ENCODE results near the gene SCAMP3. TPM values are rescaled to one million over a fixed set of nuclear protein-coding genes. Genes with fewer than 3 reads are reported as not detected.
"Not testable (repeated sequence)": the region's sequence is repeated elsewhere in the genome, so short reads cannot be mapped to it uniquely, and the experiment has no call there.

The SCAMP3 gene
- total and polyA plus RNA-seq, 7 experiments from 2014 or later, result 50.8 to 219 (median 110) TPM

DNA sequence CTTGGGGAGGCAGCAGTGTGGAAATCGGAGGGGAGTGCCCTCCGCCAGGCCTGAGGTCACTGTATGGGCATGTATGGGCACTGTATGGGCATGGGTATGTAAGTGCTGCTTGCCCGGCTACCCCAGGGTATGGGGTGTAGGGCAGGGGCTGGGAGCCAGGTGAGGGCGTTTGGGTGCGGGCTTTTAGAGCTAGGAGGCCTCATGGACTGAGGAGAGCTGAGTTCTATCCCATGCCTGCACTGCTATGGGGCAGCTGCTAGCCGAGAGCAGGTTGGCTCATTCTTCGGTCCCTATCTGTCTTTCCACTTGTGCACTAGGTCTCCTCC, 33.7 kb upstream of the SCAMP3 start:
- ChIA-PET POLR2A (no interaction called here), CTCF (no interaction called here)
- Histone ChIP-seq H3K27ac (ENCODE audit: low read depth, low read length) (no peak overlapping the region), H3K4me3 (ENCODE audit: low read length) (no peak overlapping the region), H3K27me3 (ENCODE audit: control insufficient read depth in 2 of 2, insufficient read depth in 2 of 2, low read length in 2 of 2) (no peaks in the 10 kb centered on the region), H3K9me3 (ENCODE audit: control insufficient read depth in 2 of 3, low read length in 3 of 3) (no peaks in the 10 kb centered on the region), H3K36me3 (ENCODE audit: control insufficient read depth in 2 of 3, insufficient read depth in 3 of 3, low read length in 3 of 3) (no peaks in the 10 kb centered on the region), H3K4me1 (ENCODE audit: control insufficient read depth in 2 of 2, insufficient read depth in 2 of 2, low read length in 2 of 2) (no peaks in the 10 kb centered on the region)
- H3K4me1 Mint-ChIP-seq, result peaks cover 3 to 15% (median 4%) of the 10 kb centered on the region in 7 donors
- no peak for DNase-seq
- intact Hi-C loops (cut with micrococcal nuclease), result no loop called here
- H3K27me3 Mint-ChIP-seq, result peaks cover 31 to 56% (median 39%) of the 10 kb centered on the region in 5 donors
- H3K4me3 Mint-ChIP-seq, result peak overlapping the region in 2 of 10 donors; percentile 34 to 38
- H3K9me3 Mint-ChIP-seq, result no peaks in the 10 kb centered on the region
- no peak for ATAC-seq
- H3K27ac Mint-ChIP-seq, result no peak overlapping the region
- no peaks in the 10 kb centered on the region for H3K36me3 Mint-ChIP-seq

DNA sequence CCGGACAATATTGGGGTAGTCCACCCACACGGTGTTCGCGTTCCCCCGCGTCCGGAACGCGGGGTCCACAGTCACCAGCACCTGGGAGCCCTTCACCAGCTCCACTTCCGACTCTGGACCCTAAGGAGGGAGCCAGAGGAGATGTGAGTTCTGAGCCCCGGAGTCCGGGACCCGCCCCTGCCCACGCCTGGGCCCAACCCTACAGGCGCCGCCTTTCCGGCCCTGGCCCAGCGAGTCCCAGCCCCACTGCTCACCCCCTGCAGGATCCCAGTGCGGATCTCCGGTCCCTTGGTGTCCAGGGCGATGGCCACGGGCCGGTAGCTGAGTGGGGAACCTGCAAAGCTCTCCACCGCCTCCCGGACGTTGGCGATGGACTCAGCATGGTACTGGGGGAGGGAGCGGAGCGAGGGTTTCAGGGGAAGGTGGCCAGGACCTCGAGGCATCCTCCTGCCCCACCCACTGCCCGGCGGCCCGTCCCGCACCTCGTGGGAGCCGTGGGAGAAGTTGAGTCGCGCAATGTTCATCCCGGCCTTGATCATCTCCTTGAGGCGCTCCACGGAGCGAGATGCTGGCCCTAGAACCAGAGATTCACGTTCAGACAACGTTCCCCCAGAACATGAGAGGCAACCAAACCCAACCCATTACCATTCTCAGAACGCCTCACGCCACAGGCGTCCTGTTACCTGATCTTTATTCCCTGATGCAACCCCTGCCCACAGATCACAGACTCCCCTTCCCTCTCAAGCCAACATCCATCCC, 33.2 kb upstream of the SCAMP3 start:
- peak overlapping the region in 2 of 10 donors; percentile 34 to 65 for H3K4me3 Mint-ChIP-seq
- DNase-seq (no peak), ATAC-seq (no peak)
- peaks cover 31 to 56% (median 39%) of the 10 kb centered on the region in 5 donors for H3K27me3 Mint-ChIP-seq
- CTCF ChIA-PET, result no interaction called here
- peaks cover 3 to 15% (median 4%) of the 10 kb centered on the region in 7 donors for H3K4me1 Mint-ChIP-seq
- Histone ChIP-seq H3K9me3 (ENCODE audit: control insufficient read depth in 2 of 3, low read length in 3 of 3) (no peaks in the 10 kb centered on the region), H3K27ac (ENCODE audit: low read depth, low read length) (no peak overlapping the region), H3K4me1 (ENCODE audit: control insufficient read depth in 2 of 2, insufficient read depth in 2 of 2, low read length in 2 of 2) (no peaks in the 10 kb centered on the region), H3K27me3 (ENCODE audit: control insufficient read depth in 2 of 2, insufficient read depth in 2 of 2, low read length in 2 of 2) (no peaks in the 10 kb centered on the region), H3K36me3 (ENCODE audit: control insufficient read depth in 2 of 3, insufficient read depth in 3 of 3, low read length in 3 of 3) (no peaks in the 10 kb centered on the region), H3K4me3 (ENCODE audit: low read length) (no peak overlapping the region)
- no peak overlapping the region for H3K27ac Mint-ChIP-seq
- POLR2A ChIA-PET, result no interaction called here
- no peaks in the 10 kb centered on the region for H3K36me3 Mint-ChIP-seq
- H3K9me3 Mint-ChIP-seq, result no peaks in the 10 kb centered on the region
- intact Hi-C loops (cut with micrococcal nuclease), result no loop called here

- POLR2A ChIA-PET, result no interaction called here
- Histone ChIP-seq H3K27me3 (ENCODE audit: control insufficient read depth in 2 of 2, insufficient read depth in 2 of 2, low read length in 2 of 2) (no peaks in the 10 kb centered on the region), H3K4me3 (ENCODE audit: low read length) (no peak overlapping the region), H3K9me3 (ENCODE audit: control insufficient read depth in 2 of 3, low read length in 3 of 3) (no peaks in the 10 kb centered on the region), H3K36me3 (ENCODE audit: control insufficient read depth in 2 of 3, insufficient read depth in 3 of 3, low read length in 3 of 3) (no peaks in the 10 kb centered on the region), H3K27ac (ENCODE audit: low read depth, low read length) (no peak overlapping the region), H3K4me1 (ENCODE audit: control insufficient read depth in 2 of 2, insufficient read depth in 2 of 2, low read length in 2 of 2) (no peaks in the 10 kb centered on the region)
- CTCF ChIA-PET, result no interaction called here
- ATAC-seq (no peak), DNase-seq (no peak)
- peaks cover 3 to 15% (median 4%) of the 10 kb centered on the region in 7 donors for H3K4me1 Mint-ChIP-seq
- no peaks in the 10 kb centered on the region for H3K36me3 Mint-ChIP-seq
- H3K9me3 Mint-ChIP-seq, result no peaks in the 10 kb centered on the region
- H3K4me3 Mint-ChIP-seq, result peak overlapping the region in 1 of 10 donors; percentile 65
- H3K27me3 Mint-ChIP-seq, result peaks cover 31 to 56% (median 39%) of the 10 kb centered on the region in 5 donors
- intact Hi-C loops (cut with micrococcal nuclease), result no loop called here
- no peak overlapping the region for H3K27ac Mint-ChIP-seq
Measured at GRCh38 chr1:155294520-155295182, 32.5 kb upstream of the SCAMP3 start.

GRCh38 chr1:155293086-155293749, 31.1 kb upstream of the SCAMP3 start:
- CTCF ChIA-PET, result no interaction called here
- ATAC-seq (no peak), DNase-seq (no peak)
- Histone ChIP-seq H3K27me3 (ENCODE audit: control insufficient read depth in 2 of 2, insufficient read depth in 2 of 2, low read length in 2 of 2) (no peaks in the 10 kb centered on the region), H3K4me3 (ENCODE audit: low read length) (no peak overlapping the region), H3K27ac (ENCODE audit: low read depth, low read length) (no peak overlapping the region), H3K4me1 (ENCODE audit: control insufficient read depth in 2 of 2, insufficient read depth in 2 of 2, low read length in 2 of 2) (no peaks in the 10 kb centered on the region), H3K9me3 (ENCODE audit: control insufficient read depth in 2 of 3, low read length in 3 of 3) (no peaks in the 10 kb centered on the region), H3K36me3 (ENCODE audit: control insufficient read depth in 2 of 3, insufficient read depth in 3 of 3, low read length in 3 of 3) (no peaks in the 10 kb centered on the region)
- Mint-ChIP-seq H3K27me3 (peaks cover 31 to 52% (median 39%) of the 10 kb centered on the region in 5 donors), H3K27ac (no peak overlapping the region), H3K36me3 (no peaks in the 10 kb centered on the region), H3K9me3 (no peaks in the 10 kb centered on the region), H3K4me3 (no peak overlapping the region), H3K4me1 (peaks cover 3 to 15% (median 4%) of the 10 kb centered on the region in 7 donors)
- POLR2A ChIA-PET, result no interaction called here
- intact Hi-C loops (cut with micrococcal nuclease), result no loop called here

DNA sequence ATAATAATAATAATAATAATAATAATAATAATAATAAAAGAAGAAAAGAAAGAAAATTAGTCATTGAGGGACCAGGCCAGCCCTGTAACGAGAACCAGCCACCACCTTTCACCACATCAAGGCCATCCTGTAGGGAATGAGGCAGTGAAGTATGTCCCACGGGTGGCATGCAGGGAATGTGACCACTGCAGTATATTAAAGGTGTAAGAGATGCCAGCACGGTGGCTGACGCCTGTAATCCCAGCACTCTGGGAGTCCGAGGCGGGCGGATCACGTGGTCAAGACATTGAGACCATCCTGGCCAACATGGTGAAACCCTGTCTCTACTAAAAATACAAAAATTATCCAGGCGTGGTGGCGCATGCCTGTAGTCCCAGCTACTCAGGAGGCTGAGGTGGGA, 28.8 kb upstream of the SCAMP3 start:
- H3K4me1 Mint-ChIP-seq; H3K27ac Mint-ChIP-seq; intact Hi-C loops (cut with micrococcal nuclease): not testable (repeated sequence)

DNA sequence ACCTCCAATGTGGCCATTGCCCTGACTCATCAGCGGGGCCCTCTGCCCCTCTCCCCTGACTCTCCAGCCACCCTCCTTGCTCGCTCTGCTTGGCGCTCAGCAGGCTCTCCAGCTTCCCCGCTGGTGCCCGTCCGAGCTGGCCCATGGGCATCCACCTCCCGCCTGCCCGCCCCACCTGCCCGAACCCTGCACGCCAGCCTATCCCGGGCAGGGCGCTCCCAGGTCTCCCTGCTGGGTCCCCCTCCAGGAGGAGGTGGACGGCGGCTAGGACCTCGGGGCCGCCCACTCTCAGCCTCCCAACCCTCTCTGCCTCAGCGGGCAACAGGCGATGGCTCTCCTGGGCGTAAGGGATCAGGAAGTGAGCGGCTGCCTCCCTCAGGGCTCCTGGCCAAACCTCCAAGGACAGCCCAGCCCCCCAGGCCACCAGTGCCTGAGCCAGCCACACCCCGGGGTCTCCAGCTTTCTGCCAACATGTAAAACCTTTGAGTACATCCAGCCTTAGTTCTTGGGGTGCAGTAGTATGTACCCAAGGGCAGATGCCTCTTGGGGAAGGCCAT, 25.9 kb upstream of the SCAMP3 start:
- Histone ChIP-seq H3K27me3 (ENCODE audit: control insufficient read depth in 2 of 2, insufficient read depth in 2 of 2, low read length in 2 of 2) (no peaks in the 10 kb centered on the region), H3K4me3 (ENCODE audit: low read length) (no peak overlapping the region), H3K9me3 (ENCODE audit: control insufficient read depth in 2 of 3, low read length in 3 of 3) (no peaks in the 10 kb centered on the region), H3K27ac (ENCODE audit: low read depth, low read length) (no peak overlapping the region), H3K36me3 (ENCODE audit: control insufficient read depth in 2 of 3, insufficient read depth in 3 of 3, low read length in 3 of 3) (no peaks in the 10 kb centered on the region), H3K4me1 (ENCODE audit: control insufficient read depth in 2 of 2, insufficient read depth in 2 of 2, low read length in 2 of 2) (no peaks in the 10 kb centered on the region)
- Mint-ChIP-seq H3K9me3 (no peaks in the 10 kb centered on the region), H3K27ac (no peak overlapping the region), H3K4me3 (no peak overlapping the region), H3K27me3 (peaks cover 0 to 9% (median 0%) of the 10 kb centered on the region in 5 donors), H3K36me3 (no peaks in the 10 kb centered on the region), H3K4me1 (peaks cover 0 to 1% (median 0%) of the 10 kb centered on the region in 7 donors)
- DNase-seq, result no peak
- intact Hi-C loops (cut with micrococcal nuclease), result no loop called here
- no peak for ATAC-seq
- ChIA-PET POLR2A (no interaction called here), CTCF (no interaction called here)

More for the DNA sequence above, 28.8 kb upstream of the SCAMP3 start:
- H3K27ac ChIP-seq (ENCODE audit: low read depth, low read length); H3K9me3 ChIP-seq (ENCODE audit: control insufficient read depth in 2 of 3, low read length in 3 of 3); H3K4me3 Mint-ChIP-seq; H3K9me3 Mint-ChIP-seq; CTCF ChIA-PET; H3K4me1 ChIP-seq (ENCODE audit: control insufficient read depth in 2 of 2, insufficient read depth in 2 of 2, low read length in 2 of 2); ATAC-seq; DNase-seq; H3K36me3 Mint-ChIP-seq; H3K4me3 ChIP-seq (ENCODE audit: low read length); POLR2A ChIA-PET; H3K27me3 ChIP-seq (ENCODE audit: control insufficient read depth in 2 of 2, insufficient read depth in 2 of 2, low read length in 2 of 2); H3K36me3 ChIP-seq (ENCODE audit: control insufficient read depth in 2 of 3, insufficient read depth in 3 of 3, low read length in 3 of 3): not testable (repeated sequence)
- H3K27me3 Mint-ChIP-seq, result peaks cover 19 to 33% (median 20%) of the 10 kb centered on the region in 5 donors

Measured in naive thymus-derived CD4-positive, alpha-beta T cell (primary cell).